ENCODE results near the gene KRT9. TPM values are rescaled to one million over a fixed set of nuclear protein-coding genes. Genes with fewer than 3 reads are reported as not detected.
A peak's percentile ranks its signal among the peaks of the same experiment; 100 is the strongest.

KRT9 gene
- total RNA-seq, 1 experiment from 2014 or later = not detected

DNA sequence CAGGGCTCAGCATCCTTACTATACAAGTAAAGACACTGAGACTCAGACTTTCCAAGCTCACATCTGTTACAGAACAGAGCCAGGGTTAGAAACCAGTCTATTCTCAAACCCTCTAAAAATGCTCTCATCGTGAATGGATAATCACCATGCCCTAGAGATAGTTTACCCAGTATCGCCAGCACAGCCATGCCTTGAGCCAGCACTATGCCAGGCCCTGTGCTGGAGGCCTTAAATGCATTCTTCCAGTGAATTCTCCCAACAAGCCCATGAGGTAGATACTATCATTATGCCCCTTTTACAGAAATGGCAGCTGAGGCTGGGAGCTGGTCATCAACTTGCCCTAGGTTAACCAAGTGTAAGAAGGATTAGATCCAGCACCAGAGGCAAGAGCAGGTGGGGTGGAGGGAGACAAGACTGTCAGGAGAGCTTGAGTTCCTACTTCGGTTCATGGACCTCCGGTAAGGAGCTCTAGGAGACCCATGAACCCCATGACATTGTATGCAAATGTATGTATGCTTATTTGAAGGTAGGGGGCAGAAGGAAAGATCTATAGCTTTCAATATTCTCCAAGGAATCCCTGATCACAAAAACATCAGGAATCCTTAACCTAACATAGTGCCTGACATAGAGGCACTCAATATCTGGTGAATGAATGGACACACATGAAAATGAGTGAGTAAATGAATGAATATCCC is 9.7 kb upstream of the KRT9 start:
- Mint-ChIP-seq H3K27me3 (ENCODE audit: unreplicated experiment) (no peaks in the 10 kb centered on the region), H3K4me1 (ENCODE audit: low read depth, unreplicated experiment) (peaks cover 44% of the 10 kb centered on the region), H3K4me3 (ENCODE audit: low read depth, unreplicated experiment) (no peak overlapping the region), H3K36me3 (ENCODE audit: insufficient read depth, unreplicated experiment) (peaks cover 4% of the 10 kb centered on the region), H3K9me3 (ENCODE audit: low read depth, unreplicated experiment) (no peaks in the 10 kb centered on the region), H3K27ac (ENCODE audit: unreplicated experiment) (no peak overlapping the region)
- TF ChIP-seq, protein P1, sequence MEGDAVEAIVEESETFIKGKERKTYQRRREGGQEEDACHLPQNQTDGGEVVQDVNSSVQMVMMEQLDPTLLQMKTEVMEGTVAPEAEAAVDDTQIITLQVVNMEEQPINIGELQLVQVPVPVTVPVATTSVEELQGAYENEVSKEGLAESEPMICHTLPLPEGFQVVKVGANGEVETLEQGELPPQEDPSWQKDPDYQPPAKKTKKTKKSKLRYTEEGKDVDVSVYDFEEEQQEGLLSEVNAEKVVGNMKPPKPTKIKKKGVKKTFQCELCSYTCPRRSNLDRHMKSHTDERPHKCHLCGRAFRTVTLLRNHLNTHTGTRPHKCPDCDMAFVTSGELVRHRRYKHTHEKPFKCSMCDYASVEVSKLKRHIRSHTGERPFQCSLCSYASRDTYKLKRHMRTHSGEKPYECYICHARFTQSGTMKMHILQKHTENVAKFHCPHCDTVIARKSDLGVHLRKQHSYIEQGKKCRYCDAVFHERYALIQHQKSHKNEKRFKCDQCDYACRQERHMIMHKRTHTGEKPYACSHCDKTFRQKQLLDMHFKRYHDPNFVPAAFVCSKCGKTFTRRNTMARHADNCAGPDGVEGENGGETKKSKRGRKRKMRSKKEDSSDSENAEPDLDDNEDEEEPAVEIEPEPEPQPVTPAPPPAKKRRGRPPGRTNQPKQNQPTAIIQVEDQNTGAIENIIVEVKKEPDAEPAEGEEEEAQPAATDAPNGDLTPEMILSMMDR (IDR thresholded peaks at IDR 0.05; ENCODE audit: unreplicated experiment) = no peak
- no TSS peak for BruUV-seq (replicated peaks)
- intact Hi-C loops (cut with micrococcal nuclease; ENCODE audit: unreplicated experiment) = loop anchor here (5.0 kb wide), 1 partner anchor 66 kb away; no protein-coding TSS in a partner anchor
- DNase-seq = no peak
- CTCF ChIA-PET = interaction anchor here (0.7 to 3.3 kb wide), 10 partner anchors 10 to 81 kb away, joined by 3 to 13 read pairs (median 4); partner anchors contain the start of gene KRT17

DNA sequence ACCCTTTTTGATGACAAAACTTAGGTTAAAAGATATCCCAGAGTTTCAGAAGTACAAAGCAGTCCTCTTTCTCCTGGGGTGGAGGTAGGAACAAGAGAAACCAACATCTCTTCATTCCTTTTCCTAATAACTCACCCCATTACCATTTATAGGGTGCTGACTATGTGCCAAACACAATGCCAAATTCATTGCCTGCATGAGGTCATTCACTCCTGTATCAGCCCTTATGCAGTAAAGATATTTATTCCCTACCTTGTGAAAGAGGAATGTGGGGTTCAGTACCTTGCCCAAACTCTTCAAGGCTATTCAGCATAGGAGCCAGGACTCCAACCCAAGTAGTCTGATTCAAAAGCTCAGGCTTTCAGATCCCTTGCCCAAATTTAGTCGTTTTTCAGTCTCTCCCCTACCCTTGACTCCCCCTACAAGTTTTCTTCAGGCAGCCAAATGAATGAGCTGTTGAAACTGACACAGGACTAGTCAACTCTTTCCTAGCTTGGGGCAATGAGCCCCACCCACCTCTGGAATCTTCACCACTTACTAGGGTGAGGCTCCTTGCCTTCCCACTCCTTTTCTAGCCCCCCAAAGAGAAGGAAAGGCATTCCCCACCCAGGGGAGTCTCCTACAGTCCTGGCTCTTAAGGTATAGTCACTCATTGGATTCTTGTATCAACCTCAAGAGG is 9.0 kb upstream of the KRT9 start:
- CTCF ChIA-PET = interaction anchor here (0.7 to 3.3 kb wide), 9 partner anchors 11 to 82 kb away, joined by 3 to 13 read pairs (median 4); partner anchors contain the start of gene KRT17
- Mint-ChIP-seq H3K4me1 (ENCODE audit: low read depth, unreplicated experiment) (peaks cover 47% of the 10 kb centered on the region), H3K27me3 (ENCODE audit: unreplicated experiment) (no peaks in the 10 kb centered on the region)

DNA sequence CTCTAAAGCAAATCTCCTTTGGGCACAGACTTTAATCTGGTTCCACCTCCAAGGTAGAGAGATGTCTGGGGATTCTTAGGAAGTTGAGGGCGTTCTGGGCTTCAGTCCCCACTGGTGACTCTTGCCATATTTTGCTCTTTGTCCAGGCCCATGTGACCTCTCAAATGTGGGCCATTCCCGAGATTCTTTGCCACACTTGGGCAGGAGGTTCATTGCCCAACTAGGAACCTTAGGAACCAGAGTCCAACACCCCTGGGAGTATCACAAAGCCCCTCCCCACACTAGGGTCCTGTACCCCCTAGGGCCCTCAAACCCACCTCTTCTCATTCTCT is 8.4 kb upstream of the KRT9 start:
- no TSS peak for BruUV-seq (replicated peaks)

More for the DNA sequence above, 9.0 kb upstream of the KRT9 start:
- intact Hi-C loops (cut with micrococcal nuclease; ENCODE audit: unreplicated experiment) = loop anchor here (5.0 kb wide), 1 partner anchor 66 kb away; no protein-coding TSS in a partner anchor
- peaks cover 4% of the 10 kb centered on the region for H3K36me3 Mint-ChIP-seq (ENCODE audit: insufficient read depth, unreplicated experiment)
- no peaks in the 10 kb centered on the region for H3K9me3 Mint-ChIP-seq (ENCODE audit: low read depth, unreplicated experiment)
- H3K27ac Mint-ChIP-seq (ENCODE audit: unreplicated experiment) = no peak overlapping the region
- TF ChIP-seq, protein P1 (IDR thresholded peaks at IDR 0.05; ENCODE audit: unreplicated experiment) = no peak
- BruUV-seq (replicated peaks) = no TSS peak
- no peak overlapping the region for H3K4me3 Mint-ChIP-seq (ENCODE audit: low read depth, unreplicated experiment)
- peak; percentile 26 for DNase-seq

More for the DNA sequence above, 8.4 kb upstream of the KRT9 start:
- intact Hi-C loops (cut with micrococcal nuclease; ENCODE audit: unreplicated experiment) = loop anchor here (5.0 kb wide), 1 partner anchor 67 kb away; no protein-coding TSS in a partner anchor
- Mint-ChIP-seq H3K4me1 (ENCODE audit: low read depth, unreplicated experiment) (peaks cover 47% of the 10 kb centered on the region), H3K9me3 (ENCODE audit: low read depth, unreplicated experiment) (no peaks in the 10 kb centered on the region), H3K4me3 (ENCODE audit: low read depth, unreplicated experiment) (no peak overlapping the region), H3K27me3 (ENCODE audit: unreplicated experiment) (no peaks in the 10 kb centered on the region), H3K36me3 (ENCODE audit: insufficient read depth, unreplicated experiment) (peaks cover 4% of the 10 kb centered on the region), H3K27ac (ENCODE audit: unreplicated experiment) (no peak overlapping the region)
- CTCF ChIA-PET = interaction anchor here (0.6 to 3.3 kb wide), 17 partner anchors 12 to 99 kb away, joined by 3 to 50 read pairs (median 7); partner anchors contain the start of gene KRT17
- no peak for DNase-seq
- TF ChIP-seq, protein P1 (IDR thresholded peaks at IDR 0.05; ENCODE audit: unreplicated experiment) = no peak
